ENCODE measurements around the gene ZBED5. TPM values are rescaled to one million over a fixed set of nuclear protein-coding genes. Genes with fewer than 3 reads are reported as not detected.

ZBED5 gene
- polyA plus RNA-seq, 1 donor (not counting 4 experiments of a cell fraction or from before 2014, with no cell fraction given), result 75.1 TPM

GRCh38 chr11:10899121-10899830 lies 41.4 kb upstream of the ZBED5 start:
- peak; percentile 26 for FAIRE-seq
- peak overlapping the region; percentile 100 for H3K4me2 ChIP-seq (ENCODE audit: control insufficient read depth, extremely low read depth, insufficient read depth, low read depth, low read length)
- peak overlapping the region in 2 of 3 experiments; percentile 69 to 78 for H3K4me3 ChIP-seq (ENCODE audit: control insufficient read depth in 2 of 3, extremely low read depth in 1 of 3, insufficient read depth in 2 of 3, low read depth in 1 of 3, low read length in 3 of 3)
- peak; percentile 99 for DNase-seq (ENCODE audit: low read depth, low spot score)
- H2AFZ ChIP-seq (ENCODE audit: control insufficient read depth, low read length), result peak overlapping the region; percentile 83
- H4K20me1 ChIP-seq (ENCODE audit: control insufficient read depth, extremely low read depth, insufficient read depth, low read length), result no peaks in the 10 kb centered on the region
- no peaks in the 10 kb centered on the region for H3K9me1 ChIP-seq (ENCODE audit: control insufficient read depth, extremely low read depth, insufficient read depth, low read length)
- no peaks in the 10 kb centered on the region for H3K79me2 ChIP-seq (ENCODE audit: control insufficient read depth, insufficient read depth, low read length)
- H3K9me3 ChIP-seq (ENCODE audit: control insufficient read depth, low read depth, low read length), result no peaks in the 10 kb centered on the region
- peaks cover 46% of the 10 kb centered on the region for H3K4me1 ChIP-seq (ENCODE audit: control insufficient read depth, extremely low read depth, insufficient read depth, low read length)
- H3K27ac ChIP-seq (ENCODE audit: control insufficient read depth, insufficient read depth, low read length), result peak overlapping the region; percentile 100
- no peaks in the 10 kb centered on the region for H3K27me3 ChIP-seq (ENCODE audit: control insufficient read depth, extremely low read depth, insufficient read depth, low read length)
- dilution Hi-C loops (cut with MboI; ENCODE audit: extremely low pct_ligation_motif_present, low sequenced_read_pairs), result no loop called here
- no peaks in the 10 kb centered on the region for H3K36me3 ChIP-seq (ENCODE audit: control insufficient read depth in 2 of 2, extremely low read depth in 1 of 2, insufficient read depth in 2 of 2, low read length in 2 of 2)
- no peak for TF ChIP-seq EZH2 (IDR thresholded peaks at IDR 0.05; ENCODE audit: low read length)
- TF ChIP-seq, protein P1, sequence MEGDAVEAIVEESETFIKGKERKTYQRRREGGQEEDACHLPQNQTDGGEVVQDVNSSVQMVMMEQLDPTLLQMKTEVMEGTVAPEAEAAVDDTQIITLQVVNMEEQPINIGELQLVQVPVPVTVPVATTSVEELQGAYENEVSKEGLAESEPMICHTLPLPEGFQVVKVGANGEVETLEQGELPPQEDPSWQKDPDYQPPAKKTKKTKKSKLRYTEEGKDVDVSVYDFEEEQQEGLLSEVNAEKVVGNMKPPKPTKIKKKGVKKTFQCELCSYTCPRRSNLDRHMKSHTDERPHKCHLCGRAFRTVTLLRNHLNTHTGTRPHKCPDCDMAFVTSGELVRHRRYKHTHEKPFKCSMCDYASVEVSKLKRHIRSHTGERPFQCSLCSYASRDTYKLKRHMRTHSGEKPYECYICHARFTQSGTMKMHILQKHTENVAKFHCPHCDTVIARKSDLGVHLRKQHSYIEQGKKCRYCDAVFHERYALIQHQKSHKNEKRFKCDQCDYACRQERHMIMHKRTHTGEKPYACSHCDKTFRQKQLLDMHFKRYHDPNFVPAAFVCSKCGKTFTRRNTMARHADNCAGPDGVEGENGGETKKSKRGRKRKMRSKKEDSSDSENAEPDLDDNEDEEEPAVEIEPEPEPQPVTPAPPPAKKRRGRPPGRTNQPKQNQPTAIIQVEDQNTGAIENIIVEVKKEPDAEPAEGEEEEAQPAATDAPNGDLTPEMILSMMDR (optimal IDR thresholded peaks at IDR 0.05 in 1 of 3, IDR thresholded peaks at IDR 0.05 in 1 of 3, conservative IDR thresholded peaks at IDR 0.05 in 1 of 3; ENCODE audit: extremely low read depth in 1 of 3, insufficient read depth in 2 of 3, low read length in 3 of 3), result no peak
- peak overlapping the region; percentile 100 for H3K9ac ChIP-seq (ENCODE audit: control insufficient read depth, extremely low read depth, insufficient read depth, low read length)

GRCh38 chr11:10898763-10899025 lies 40.8 kb upstream of the ZBED5 start:
- Histone ChIP-seq H3K9me3 (ENCODE audit: control insufficient read depth, low read depth, low read length) (no peaks in the 10 kb centered on the region), H3K4me2 (ENCODE audit: control insufficient read depth, extremely low read depth, insufficient read depth, low read depth, low read length) (peak overlapping the region; percentile 100), H2AFZ (ENCODE audit: control insufficient read depth, low read length) (no peak overlapping the region), H3K9ac (ENCODE audit: control insufficient read depth, extremely low read depth, insufficient read depth, low read length) (peak overlapping the region; percentile 100), H3K4me3 (ENCODE audit: control insufficient read depth in 2 of 3, extremely low read depth in 1 of 3, insufficient read depth in 2 of 3, low read depth in 1 of 3, low read length in 3 of 3) (peak overlapping the region in 1 of 3 experiments; percentile 58), H3K27me3 (ENCODE audit: control insufficient read depth, extremely low read depth, insufficient read depth, low read length) (no peaks in the 10 kb centered on the region), H3K79me2 (ENCODE audit: control insufficient read depth, insufficient read depth, low read length) (no peaks in the 10 kb centered on the region), H3K4me1 (ENCODE audit: control insufficient read depth, extremely low read depth, insufficient read depth, low read length) (peaks cover 46% of the 10 kb centered on the region), H3K36me3 (ENCODE audit: control insufficient read depth in 2 of 2, extremely low read depth in 1 of 2, insufficient read depth in 2 of 2, low read length in 2 of 2) (no peaks in the 10 kb centered on the region), H3K27ac (ENCODE audit: control insufficient read depth, insufficient read depth, low read length) (peak overlapping the region; percentile 100), H4K20me1 (ENCODE audit: control insufficient read depth, extremely low read depth, insufficient read depth, low read length) (no peaks in the 10 kb centered on the region), H3K9me1 (ENCODE audit: control insufficient read depth, extremely low read depth, insufficient read depth, low read length) (no peaks in the 10 kb centered on the region)
- TF ChIP-seq, protein P1 (optimal IDR thresholded peaks at IDR 0.05 in 1 of 3, IDR thresholded peaks at IDR 0.05 in 1 of 3, conservative IDR thresholded peaks at IDR 0.05 in 1 of 3; ENCODE audit: extremely low read depth in 1 of 3, insufficient read depth in 2 of 3, low read length in 3 of 3), result no peak
- no peak for TF ChIP-seq EZH2 (IDR thresholded peaks at IDR 0.05; ENCODE audit: low read length)
- DNase-seq (ENCODE audit: low read depth, low spot score) (no peak), FAIRE-seq (peak; percentile 23)
- dilution Hi-C loops (cut with MboI; ENCODE audit: extremely low pct_ligation_motif_present, low sequenced_read_pairs), result no loop called here

Data from keratinocyte (primary cell).